Panc1 (cell line): ENCODE results near the gene MTARC2. TPM values are rescaled to one million over a fixed set of nuclear protein-coding genes. Genes with fewer than 3 reads are reported as not detected.

Source experiments
- ATAC-seq: fragments of 200-7000 bp; cut with Tn5 transposase; 2 replicates; pipeline ENCODE4 v1.9.1; 2020; ENCODE audit warnings: mild to moderate bottlenecking, moderate library complexity
- BruUV-seq: library from RNA; stranded (reverse); fragments of 400-500 nt; replicated peaks from 2 replicates; lab custom pipeline; 2021; lab: Mats Ljungman, UMichigan
- CTCF ChIA-PET: fragments of 300-600 bp; sonication (Branson Sonifier 250); formaldehyde crosslinking; loops from one replicate; lab custom pipeline; 2022; ENCODE audit warnings: antibody characterized with exemption; lab: Charles Lee
- POLR2A ChIA-PET: fragments of 300-600 bp; sonication (Branson Sonifier 250); formaldehyde crosslinking; loops from one replicate; lab custom pipeline; 2022; ENCODE audit warnings: antibody characterized with exemption; lab: Charles Lee
- DNase-seq: peaks from one replicate; pipeline ENCODE4 v3.0.0-alpha.2; 2010; ENCODE audit warnings: low read depth, low spot score
- H3K27ac ChIP-seq: 2 replicates; pipeline ENCODE4 v1.5.1; 2011; ENCODE audit warnings: mild to moderate bottlenecking, low read length, inconsistent platforms
- H3K27me3 ChIP-seq: fragments of 200-500 bp; sonication (Bioruptor generic); 2 replicates; pipeline ENCODE4 v1.6.0; 2014; ENCODE audit warnings: low read length, inconsistent platforms; ENCODE audit not compliant: control insufficient read depth, insufficient read depth
- H3K36me3 ChIP-seq: fragments of 200-500 bp; sonication (Bioruptor generic); 2 replicates; pipeline ENCODE4 v1.5.1; 2014; ENCODE audit warnings: inconsistent platforms, mild to moderate bottlenecking, low read length, moderate library complexity; ENCODE audit not compliant: control insufficient read depth, insufficient read depth
- H3K4me1 ChIP-seq: 2 replicates; pipeline ENCODE4 v1.5.1; 2011; ENCODE audit warnings: inconsistent platforms, mild to moderate bottlenecking, low read length, moderate library complexity; ENCODE audit not compliant: control insufficient read depth, insufficient read depth
- H3K4me3 ChIP-seq, 2 experiments: 2 replicates each; pipeline ENCODE4 v1.5.1; 2011 to 2012; ENCODE audit warnings: low read depth in 2 of 2, low read length in 2 of 2, mild to moderate bottlenecking in 2 of 2, inconsistent platforms in 1 of 2, moderate library complexity in 1 of 2
- H3K9me3 ChIP-seq: fragments of 200-500 bp; sonication (Bioruptor generic); 2 replicates; pipeline ENCODE4 v1.5.1; 2014; ENCODE audit warnings: low read depth, mild to moderate bottlenecking, inconsistent platforms, low read length, moderate library complexity; ENCODE audit not compliant: control insufficient read depth, insufficient read depth
- POLR2AphosphoS5 ChIP-seq: IDR thresholded peaks from 2 replicates; pipeline ENCODE4 v1.6.1; 2012; ENCODE audit warnings: mild to moderate bottlenecking, low read depth, low read length, moderate library complexity
- SIN3A ChIP-seq: IDR thresholded peaks from 2 replicates; pipeline ENCODE4 v1.6.1; 2012; ENCODE audit warnings: low read depth, mild to moderate bottlenecking, low read length, moderate library complexity, borderline replicate concordance; ENCODE audit not compliant: insufficient read depth
- TCF7L2 ChIP-seq: IDR thresholded peaks from 2 replicates; pipeline ENCODE4 v1.6.1; 2011; ENCODE audit warnings: mild to moderate bottlenecking, low read depth, low read length, inconsistent platforms
- in situ Hi-C: cut with HindIII; loops from 2 replicates; pipeline ENCODE4 v1.10.0; 2016; ENCODE audit warnings: low sequenced_read_pairs, low pct_unique_long_range_greater_than_20kb
- intact Hi-C: fragments of 100-400 bp; cut with micrococcal nuclease; formaldehyde crosslinking; loops from one replicate; pipeline ENCODE4 v1.10.0; 2022; ENCODE audit not compliant: unreplicated experiment
- total RNA-seq: library from RNA; stranded (reverse); gene quantifications from one replicate; pipeline ENCODE4 v1.2.1, GENCODE V29; 2021; ENCODE audit not compliant: unreplicated experiment
- TF ChIP-seq, protein P1 (sequence below): fragments of 450-650 bp; IDR thresholded peaks from 2 replicates; pipeline ENCODE4 v1.5.1; 2017; ENCODE audit warnings: mild to moderate bottlenecking
- TF ChIP-seq, protein P2 (sequence below), 2 experiments: IDR thresholded peaks; 2 replicates each; pipeline ENCODE4 v1.6.1; 2011 to 2012; ENCODE audit warnings: low read depth in 2 of 2, control low read depth in 1 of 2, low read length in 1 of 2, mild to moderate bottlenecking in 1 of 2, moderate library complexity in 1 of 2; ENCODE audit not compliant: insufficient read depth in 1 of 2

Gene MTARC2
- total RNA-seq, 1 experiment from 2014 or later = 10.1 TPM

DNA sequence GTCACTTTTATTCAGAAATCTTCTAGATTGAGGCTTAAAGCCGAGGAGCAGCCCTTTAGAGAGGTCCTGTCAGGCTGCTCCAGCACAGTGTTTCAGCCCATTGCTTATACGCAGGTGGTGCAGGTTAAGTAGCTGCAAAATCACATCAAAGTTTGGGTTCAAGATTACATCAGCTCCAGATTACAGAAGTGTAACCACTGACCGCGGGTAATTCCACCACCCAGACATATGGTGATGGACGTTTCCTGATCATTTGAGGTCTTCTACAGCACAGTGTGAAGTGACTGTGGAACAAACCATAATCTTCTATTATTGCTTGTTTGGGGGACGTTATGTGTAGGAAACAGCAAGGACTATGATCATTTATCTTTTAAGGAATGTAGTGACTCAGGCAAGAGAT, 46.1 kb upstream of the MTARC2 start:
- in situ Hi-C loops = no loop called here
- BruUV-seq = no TSS peak
- no peaks in the 10 kb centered on the region for H3K36me3 ChIP-seq
- ChIA-PET CTCF (interaction anchor here (0.7 kb wide), 1 partner anchor 10 kb away, joined by 3 read pairs; no protein-coding TSS in a partner anchor), POLR2A (interaction anchor here (0.7 kb wide), 1 partner anchor 409 kb away, joined by 3 read pairs; no protein-coding TSS in a partner anchor)
- intact Hi-C loops = no loop called here
- no peak overlapping the region for H3K4me3 ChIP-seq
- no peaks in the 10 kb centered on the region for H3K4me1 ChIP-seq
- no peak overlapping the region for H3K27ac ChIP-seq
- H3K27me3 ChIP-seq = no peaks in the 10 kb centered on the region
- DNase-seq (no peak), ATAC-seq (no peak)
- TF ChIP-seq, protein P1, sequence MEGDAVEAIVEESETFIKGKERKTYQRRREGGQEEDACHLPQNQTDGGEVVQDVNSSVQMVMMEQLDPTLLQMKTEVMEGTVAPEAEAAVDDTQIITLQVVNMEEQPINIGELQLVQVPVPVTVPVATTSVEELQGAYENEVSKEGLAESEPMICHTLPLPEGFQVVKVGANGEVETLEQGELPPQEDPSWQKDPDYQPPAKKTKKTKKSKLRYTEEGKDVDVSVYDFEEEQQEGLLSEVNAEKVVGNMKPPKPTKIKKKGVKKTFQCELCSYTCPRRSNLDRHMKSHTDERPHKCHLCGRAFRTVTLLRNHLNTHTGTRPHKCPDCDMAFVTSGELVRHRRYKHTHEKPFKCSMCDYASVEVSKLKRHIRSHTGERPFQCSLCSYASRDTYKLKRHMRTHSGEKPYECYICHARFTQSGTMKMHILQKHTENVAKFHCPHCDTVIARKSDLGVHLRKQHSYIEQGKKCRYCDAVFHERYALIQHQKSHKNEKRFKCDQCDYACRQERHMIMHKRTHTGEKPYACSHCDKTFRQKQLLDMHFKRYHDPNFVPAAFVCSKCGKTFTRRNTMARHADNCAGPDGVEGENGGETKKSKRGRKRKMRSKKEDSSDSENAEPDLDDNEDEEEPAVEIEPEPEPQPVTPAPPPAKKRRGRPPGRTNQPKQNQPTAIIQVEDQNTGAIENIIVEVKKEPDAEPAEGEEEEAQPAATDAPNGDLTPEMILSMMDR = no peak
- TF ChIP-seq POLR2AphosphoS5 = no peak
- no peak for TF ChIP-seq TCF7L2
- TF ChIP-seq, protein P2, sequence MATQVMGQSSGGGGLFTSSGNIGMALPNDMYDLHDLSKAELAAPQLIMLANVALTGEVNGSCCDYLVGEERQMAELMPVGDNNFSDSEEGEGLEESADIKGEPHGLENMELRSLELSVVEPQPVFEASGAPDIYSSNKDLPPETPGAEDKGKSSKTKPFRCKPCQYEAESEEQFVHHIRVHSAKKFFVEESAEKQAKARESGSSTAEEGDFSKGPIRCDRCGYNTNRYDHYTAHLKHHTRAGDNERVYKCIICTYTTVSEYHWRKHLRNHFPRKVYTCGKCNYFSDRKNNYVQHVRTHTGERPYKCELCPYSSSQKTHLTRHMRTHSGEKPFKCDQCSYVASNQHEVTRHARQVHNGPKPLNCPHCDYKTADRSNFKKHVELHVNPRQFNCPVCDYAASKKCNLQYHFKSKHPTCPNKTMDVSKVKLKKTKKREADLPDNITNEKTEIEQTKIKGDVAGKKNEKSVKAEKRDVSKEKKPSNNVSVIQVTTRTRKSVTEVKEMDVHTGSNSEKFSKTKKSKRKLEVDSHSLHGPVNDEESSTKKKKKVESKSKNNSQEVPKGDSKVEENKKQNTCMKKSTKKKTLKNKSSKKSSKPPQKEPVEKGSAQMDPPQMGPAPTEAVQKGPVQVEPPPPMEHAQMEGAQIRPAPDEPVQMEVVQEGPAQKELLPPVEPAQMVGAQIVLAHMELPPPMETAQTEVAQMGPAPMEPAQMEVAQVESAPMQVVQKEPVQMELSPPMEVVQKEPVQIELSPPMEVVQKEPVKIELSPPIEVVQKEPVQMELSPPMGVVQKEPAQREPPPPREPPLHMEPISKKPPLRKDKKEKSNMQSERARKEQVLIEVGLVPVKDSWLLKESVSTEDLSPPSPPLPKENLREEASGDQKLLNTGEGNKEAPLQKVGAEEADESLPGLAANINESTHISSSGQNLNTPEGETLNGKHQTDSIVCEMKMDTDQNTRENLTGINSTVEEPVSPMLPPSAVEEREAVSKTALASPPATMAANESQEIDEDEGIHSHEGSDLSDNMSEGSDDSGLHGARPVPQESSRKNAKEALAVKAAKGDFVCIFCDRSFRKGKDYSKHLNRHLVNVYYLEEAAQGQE (IDR thresholded peaks at IDR 0.05; ENCODE audit: insufficient read depth in 1 of 2, low read depth in 2 of 2, low read length in 1 of 2) = no peak
- no peak for TF ChIP-seq SIN3A
- no peaks in the 10 kb centered on the region for H3K9me3 ChIP-seq

DNA sequence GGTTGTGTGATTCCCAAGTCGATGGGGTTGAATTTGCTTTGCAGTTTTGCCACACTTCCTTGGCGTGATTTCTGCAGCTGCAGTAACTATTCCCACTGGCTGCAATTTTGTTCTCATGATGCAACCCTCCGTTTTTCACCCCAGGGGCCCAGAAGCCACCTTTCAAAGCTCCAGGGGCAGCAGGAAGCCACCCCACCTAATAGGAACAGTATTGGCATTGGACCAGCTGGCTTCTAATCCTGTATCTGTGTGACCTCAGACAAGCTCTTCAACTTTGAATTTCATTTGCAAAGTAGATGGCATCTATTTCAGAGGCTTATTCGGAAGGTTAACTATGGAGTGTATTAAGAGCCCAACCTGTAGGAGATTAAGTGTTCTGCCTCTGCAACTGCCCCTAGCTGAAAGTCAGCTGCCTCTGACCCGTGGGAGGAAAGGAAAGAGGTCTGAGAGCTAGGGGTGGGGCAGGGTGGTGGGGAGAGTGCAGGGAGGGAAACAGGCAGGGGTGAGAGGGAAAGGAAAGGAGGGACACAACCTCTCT, 45.3 kb upstream of the MTARC2 start:
- CTCF ChIA-PET = interaction anchor here (0.7 kb wide), 1 partner anchor 11 kb away, joined by 3 read pairs; no protein-coding TSS in a partner anchor

More for the DNA sequence above, 45.3 kb upstream of the MTARC2 start:
- in situ Hi-C loops (no loop called here), intact Hi-C loops (no loop called here)
- TF ChIP-seq TCF7L2 (no peak), POLR2AphosphoS5 (no peak), SIN3A (no peak)
- TF ChIP-seq, protein P2 (IDR thresholded peaks at IDR 0.05; ENCODE audit: insufficient read depth in 1 of 2, low read depth in 2 of 2, low read length in 1 of 2) = no peak
- TF ChIP-seq, protein P1 = no peak
- Histone ChIP-seq H3K4me3 (no peak overlapping the region), H3K4me1 (no peaks in the 10 kb centered on the region), H3K27me3 (no peaks in the 10 kb centered on the region), H3K9me3 (no peaks in the 10 kb centered on the region), H3K36me3 (no peaks in the 10 kb centered on the region), H3K27ac (no peak overlapping the region)
- POLR2A ChIA-PET = no interaction called here
- DNase-seq = no peak
- BruUV-seq = no TSS peak
- no peak for ATAC-seq
